IMR-90 (cell line): ENCODE data around the gene FHAD1. TPM values are rescaled to one million over a fixed set of nuclear protein-coding genes. Genes with fewer than 3 reads are reported as not detected.

Experiments
- ATAC-seq: fragments of 200-7000 bp; cut with Tn5 transposase; 2 replicates; pipeline ENCODE4 v1.9.1; 2020; ENCODE audit warnings: low read depth, mild to moderate bottlenecking, moderate library complexity
- BruUV-seq: library from RNA; stranded (reverse); fragments of 400-500 nt; replicated peaks from 2 replicates; lab custom pipeline; 2021; lab: Mats Ljungman, UMichigan
- CTCF ChIA-PET: fragments of 300-600 bp; formaldehyde crosslinking; extraction: SDS; loops from one replicate; lab custom pipeline; 2021; ENCODE audit warnings: antibody characterized with exemption; lab: Yijun Ruan, JAX
- POLR2A ChIA-PET: fragments of 300-600 bp; sonication (Branson Sonifier 250); formaldehyde crosslinking; loops from one replicate; lab custom pipeline; 2022; ENCODE audit warnings: antibody characterized with exemption; ENCODE audit not compliant: unreplicated experiment; lab: Charles Lee
- DNase-seq: peaks from one replicate; pipeline ENCODE4 v3.0.0; 2013
- H2AFZ ChIP-seq: replicated peaks from 2 replicates; pipeline ENCODE3; 2013; ENCODE audit warnings: low read length, mild to moderate bottlenecking; ENCODE audit not compliant: poor library complexity
- H2AK5ac ChIP-seq: 2 replicates; pipeline ENCODE4 v1.6.1; 2013; ENCODE audit warnings: low read depth, low read length, inconsistent platforms
- H2AK9ac ChIP-seq: replicated peaks from 2 replicates; pipeline ENCODE3; 2013; ENCODE audit warnings: mild to moderate bottlenecking, low read depth, low read length, moderate library complexity; ENCODE audit not compliant: poor library complexity
- H2BK120ac ChIP-seq: 2 replicates; pipeline ENCODE4 v1.6.1; 2013; ENCODE audit warnings: low read depth, low read length, inconsistent platforms
- H2BK15ac ChIP-seq: 3 replicates; pipeline ENCODE4 v1.6.1; 2013; ENCODE audit warnings: low read depth, low read length, inconsistent platforms
- H2BK20ac ChIP-seq: 2 replicates; pipeline ENCODE4 v1.6.1; 2013; ENCODE audit warnings: low read depth, mild to moderate bottlenecking, inconsistent platforms, low read length, moderate library complexity
- H2BK5ac ChIP-seq: 2 replicates; pipeline ENCODE4 v1.6.1; 2013; ENCODE audit warnings: mild to moderate bottlenecking, low read depth, low read length, inconsistent platforms; ENCODE audit not compliant: poor library complexity, severe bottlenecking
- H3K14ac ChIP-seq: replicated peaks from 2 replicates; pipeline ENCODE4 v1.6.1; 2013; ENCODE audit warnings: low read depth, low read length, inconsistent platforms
- H3K18ac ChIP-seq: 2 replicates; pipeline ENCODE4 v1.6.1; 2013; ENCODE audit warnings: low read depth, low read length, control low read depth
- H3K23ac ChIP-seq: 2 replicates; pipeline ENCODE4 v1.6.1; 2013; ENCODE audit warnings: low read depth, low read length, inconsistent platforms
- H3K27ac ChIP-seq: 2 replicates; pipeline ENCODE4 v1.5.1; 2013; ENCODE audit warnings: mild to moderate bottlenecking, control low read depth, low read length; ENCODE audit not compliant: insufficient read depth
- H3K27me3 ChIP-seq: 2 replicates; pipeline ENCODE4 v1.6.1; 2013; ENCODE audit warnings: low read length; ENCODE audit not compliant: control insufficient read depth, insufficient read depth
- H3K36me3 ChIP-seq: 2 replicates; pipeline ENCODE4 v1.6.1; 2013; ENCODE audit warnings: low read length, mixed read lengths; ENCODE audit not compliant: control insufficient read depth, insufficient read depth
- H3K4ac ChIP-seq: 2 replicates; pipeline ENCODE4 v1.6.1; 2013; ENCODE audit warnings: low read depth, low read length, inconsistent platforms
- H3K4me1 ChIP-seq: 2 replicates; pipeline ENCODE4 v1.6.1; 2013; ENCODE audit warnings: low read length, mixed read lengths; ENCODE audit not compliant: control insufficient read depth, insufficient read depth
- H3K4me2 ChIP-seq: 2 replicates; pipeline ENCODE4 v1.6.1; 2013; ENCODE audit warnings: low read depth, mild to moderate bottlenecking, control low read depth, low read length, moderate library complexity
- H3K4me3 ChIP-seq: 2 replicates; pipeline ENCODE4 v1.5.1; 2013; ENCODE audit warnings: low read depth, mild to moderate bottlenecking, control low read depth, low read length, moderate library complexity; ENCODE audit not compliant: insufficient read depth
- H3K56ac ChIP-seq: 2 replicates; pipeline ENCODE4 v1.6.1; 2013; ENCODE audit warnings: low read length, inconsistent platforms; ENCODE audit not compliant: insufficient read depth; ENCODE audit errors: extremely low read depth
- H3K79me1 ChIP-seq, 2 experiments: 2 replicates each; pipeline ENCODE4 v1.6.1; 2013; ENCODE audit warnings: low read length in 2 of 2, inconsistent platforms in 1 of 2, low read depth in 1 of 2
- H3K9ac ChIP-seq: 2 replicates; pipeline ENCODE4 v1.6.1; 2013; ENCODE audit warnings: low read depth, low read length, control low read depth
- H3K9me1 ChIP-seq: 2 replicates; pipeline ENCODE4 v1.6.1; 2013; ENCODE audit warnings: low read length, inconsistent platforms; ENCODE audit not compliant: insufficient read depth
- H3K9me3 ChIP-seq: 2 replicates; pipeline ENCODE4 v1.6.1; 2013; ENCODE audit warnings: low read length; ENCODE audit not compliant: control insufficient read depth, insufficient read depth
- H4K20me1 ChIP-seq: 2 replicates; pipeline ENCODE4 v1.6.1; 2013; ENCODE audit warnings: low read length, inconsistent platforms; ENCODE audit not compliant: insufficient read depth
- H4K5ac ChIP-seq: 2 replicates; pipeline ENCODE4 v1.6.1; 2013; ENCODE audit warnings: mild to moderate bottlenecking, low read depth, low read length, control low read depth
- H4K8ac ChIP-seq, 2 experiments: 2 replicates each; pipeline ENCODE4 v1.6.1; 2013; ENCODE audit warnings: low read depth in 2 of 2, low read length in 2 of 2, control low read depth in 1 of 2, inconsistent platforms in 1 of 2
- H4K91ac ChIP-seq: 2 replicates; pipeline ENCODE4 v1.6.1; 2013; ENCODE audit warnings: low read depth, low read length, inconsistent platforms; ENCODE audit not compliant: insufficient read depth
- BHLHE40 ChIP-seq: fragments of 150-350 bp; IDR thresholded peaks from 2 replicates; pipeline ENCODE4 v1.6.1; 2016; ENCODE audit warnings: mild to moderate bottlenecking, low read depth, low read length
- CEBPB ChIP-seq: IDR thresholded peaks from 2 replicates; pipeline ENCODE4 v1.6.1; 2012; ENCODE audit warnings: low read depth, low read length, improper control_type of control experiment
- CHD1 ChIP-seq: IDR thresholded peaks from 2 replicates; pipeline ENCODE4 v1.6.1; 2012; ENCODE audit warnings: low read depth, low read length, improper control_type of control experiment
- FOS ChIP-seq: fragments of 150-350 bp; IDR thresholded peaks from 2 replicates; pipeline ENCODE4 v1.6.1; 2016; ENCODE audit warnings: low read depth, low read length
- MAFK ChIP-seq: IDR thresholded peaks from 2 replicates; pipeline ENCODE4 v1.6.1; 2012; ENCODE audit warnings: low read depth, low read length, improper control_type of control experiment
- MAZ ChIP-seq: IDR thresholded peaks from 2 replicates; pipeline ENCODE4 v1.6.1; 2012; ENCODE audit warnings: low read depth, mild to moderate bottlenecking, low read length, improper control_type of control experiment, moderate library complexity, borderline replicate concordance
- MXI1 ChIP-seq: IDR thresholded peaks from 2 replicates; pipeline ENCODE4 v1.6.1; 2012; ENCODE audit warnings: low read depth, mild to moderate bottlenecking, low read length, moderate library complexity, borderline replicate concordance
- NFE2L2 ChIP-seq: fragments of 150-350 bp; IDR thresholded peaks from 2 replicates; pipeline ENCODE4 v1.6.1; 2016; ENCODE audit warnings: low read depth, mild to moderate bottlenecking, low read length
- POLR2A ChIP-seq: IDR thresholded peaks from 2 replicates; pipeline ENCODE4 v1.6.1; 2012; ENCODE audit warnings: mild to moderate bottlenecking, low read depth, low read length
- RAD21 ChIP-seq: IDR thresholded peaks from 2 replicates; pipeline ENCODE4 v1.6.1; 2012; ENCODE audit warnings: low read length, improper control_type of control experiment
- RCOR1 ChIP-seq: IDR thresholded peaks from 2 replicates; pipeline ENCODE4 v1.6.1; 2012; ENCODE audit warnings: mild to moderate bottlenecking, low read length, improper control_type of control experiment; ENCODE audit not compliant: insufficient replicate concordance
- RFX5 ChIP-seq: IDR thresholded peaks from 2 replicates; pipeline ENCODE4 v1.8.0; 2012; ENCODE audit warnings: low read depth, mild to moderate bottlenecking, low read length, moderate library complexity
- SMC3 ChIP-seq: fragments of 150-350 bp; IDR thresholded peaks from 2 replicates; pipeline ENCODE4 v1.6.1; 2016; ENCODE audit warnings: low read depth, mild to moderate bottlenecking, antibody characterized with exemption, low read length, moderate library complexity
- WGBS, 2 experiments: methylation state at CpG; one replicate each; pipeline versions ENCODE4 v1.1.5 to v1.1.7; 2013; ENCODE audit warnings: missing lambda C conversion rate in 2 of 2; ENCODE audit not compliant: insufficient read length in 1 of 2; ENCODE audit errors: extremely low coverage in 2 of 2; 5-methylcytosine and 5-hydroxymethylcytosine counted together
- dilution Hi-C: fragments of 300-500 bp; cut with HindIII; formaldehyde crosslinking; loops from one replicate; pipeline ENCODE4 v1.14.3; 2018; ENCODE audit warnings: low sequenced_read_pairs; ENCODE audit not compliant: unreplicated experiment
- in situ Hi-C: fragments of 300-500 bp; cut with MboI; formaldehyde crosslinking; loops from 3 replicates; pipeline ENCODE4 v1.14.3; 2019; ENCODE audit warnings: low sequenced_read_pairs, inconsistent platforms, mixed read lengths
- intact Hi-C: fragments of 100-400 bp; cut with micrococcal nuclease; formaldehyde crosslinking; loops from 2 replicates; pipeline ENCODE4 v1.10.0; 2022
- polyA plus RNA-seq, 3 experiments: library from polyadenylated mRNA; depleted of rRNA; stranded (reverse); fragments of >200 nt; gene quantifications; 2 replicates each; pipeline ENCODE4 v1.2.3, GENCODE V29; 2012; ENCODE audit warnings: low replicate concordance in 1 of 3
- total RNA-seq: library from RNA; depleted of rRNA; stranded (reverse); fragments of >200 nt; gene quantifications from 2 replicates; pipeline ENCODE4 v1.2.3, GENCODE V29; 2012
- TF ChIP-seq, protein P1 (sequence below): fragments of 150-350 bp; IDR thresholded peaks from 2 replicates; pipeline ENCODE4 v1.6.1; 2016; ENCODE audit warnings: low read depth, mild to moderate bottlenecking, low read length, moderate library complexity, borderline replicate concordance
- TF ChIP-seq, protein P2 (sequence below): conservative IDR thresholded peaks from 2 replicates; pipeline ENCODE4 v1.5.1; 2012; ENCODE audit warnings: mild to moderate bottlenecking, low read depth, low read length, improper control_type of control experiment
- TF ChIP-seq, protein P3 (sequence below): fragments of 150-350 bp; IDR thresholded peaks from 2 replicates; pipeline ENCODE4 v1.6.1; 2017; ENCODE audit warnings: mild to moderate bottlenecking, antibody characterized with exemption, low read length, low read depth

Gene FHAD1
- total and polyA plus RNA-seq, 2 of the 4 experiments (the other 2 are of a cell fraction), result not detected

DNA sequence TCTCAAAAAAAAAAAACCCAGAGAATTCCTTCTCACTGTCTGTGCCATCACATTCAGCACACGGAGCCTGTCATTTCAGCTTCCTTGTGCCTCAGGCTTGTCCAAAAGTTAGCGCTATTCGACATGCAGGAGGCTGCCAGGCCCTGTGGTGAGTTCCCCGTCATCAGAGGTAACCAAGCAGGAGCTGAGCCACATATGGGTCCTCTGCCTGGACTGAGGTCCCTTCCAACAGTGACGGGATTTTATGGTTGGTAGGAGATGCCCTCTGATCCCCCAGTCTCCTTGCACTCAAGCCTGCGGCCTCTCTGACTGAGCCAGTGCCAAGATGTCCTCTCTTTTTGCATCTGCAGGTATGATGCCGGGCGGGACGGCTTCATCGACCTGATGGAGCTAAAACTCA lies 178.5 kb downstream of the FHAD1 start:
- no TSS peak for BruUV-seq
- Histone ChIP-seq H3K4me2 (no peak overlapping the region), H2AFZ (no peak overlapping the region), H3K27me3 (no peaks in the 10 kb centered on the region), H3K79me1 (peaks cover 8 to 53% of the 10 kb centered on the region in 2 experiments; a peak in 3 of 4 replicates), H3K36me3 (peaks cover 11% of the 10 kb centered on the region), H2AK5ac (no peak overlapping the region), H2BK20ac (no peak overlapping the region), H2BK5ac (no peak overlapping the region), H3K9ac (no peak overlapping the region), H3K4ac (no peak overlapping the region), H2AK9ac (no peak overlapping the region), H3K23ac (no peak overlapping the region), H3K4me1 (peaks cover 16% of the 10 kb centered on the region), H3K4me3 (no peak overlapping the region), H3K9me3 (no peaks in the 10 kb centered on the region), H3K14ac (no peak overlapping the region), H4K5ac (no peak overlapping the region), H4K20me1 (peaks cover 16% of the 10 kb centered on the region), H3K27ac (no peak overlapping the region), H3K18ac (no peak overlapping the region), H2BK120ac (no peak overlapping the region), H2BK15ac (no peak overlapping the region), H4K8ac (no peak overlapping the region), H4K91ac (no peak overlapping the region), H3K9me1 (peaks cover 12% of the 10 kb centered on the region), H3K56ac (no peak overlapping the region)
- DNase-seq (no peak), ATAC-seq (no peak)
- in situ Hi-C loops (loop anchor here (5.0 to 10.0 kb wide), 2 partner anchors 98 to 271 kb away; partner anchors contain the start of gene TMEM51), dilution Hi-C loops (no loop called here), intact Hi-C loops (no loop called here)
- TF ChIP-seq, protein P1, sequence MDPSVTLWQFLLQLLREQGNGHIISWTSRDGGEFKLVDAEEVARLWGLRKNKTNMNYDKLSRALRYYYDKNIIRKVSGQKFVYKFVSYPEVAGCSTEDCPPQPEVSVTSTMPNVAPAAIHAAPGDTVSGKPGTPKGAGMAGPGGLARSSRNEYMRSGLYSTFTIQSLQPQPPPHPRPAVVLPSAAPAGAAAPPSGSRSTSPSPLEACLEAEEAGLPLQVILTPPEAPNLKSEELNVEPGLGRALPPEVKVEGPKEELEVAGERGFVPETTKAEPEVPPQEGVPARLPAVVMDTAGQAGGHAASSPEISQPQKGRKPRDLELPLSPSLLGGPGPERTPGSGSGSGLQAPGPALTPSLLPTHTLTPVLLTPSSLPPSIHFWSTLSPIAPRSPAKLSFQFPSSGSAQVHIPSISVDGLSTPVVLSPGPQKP, result no peak
- no peak for TF ChIP-seq RFX5
- TF ChIP-seq FOS, result no peak
- TF ChIP-seq RAD21, result no peak
- no peak for TF ChIP-seq POLR2A
- TF ChIP-seq MAFK, result no peak
- no peak for TF ChIP-seq CHD1
- TF ChIP-seq, protein P2, sequence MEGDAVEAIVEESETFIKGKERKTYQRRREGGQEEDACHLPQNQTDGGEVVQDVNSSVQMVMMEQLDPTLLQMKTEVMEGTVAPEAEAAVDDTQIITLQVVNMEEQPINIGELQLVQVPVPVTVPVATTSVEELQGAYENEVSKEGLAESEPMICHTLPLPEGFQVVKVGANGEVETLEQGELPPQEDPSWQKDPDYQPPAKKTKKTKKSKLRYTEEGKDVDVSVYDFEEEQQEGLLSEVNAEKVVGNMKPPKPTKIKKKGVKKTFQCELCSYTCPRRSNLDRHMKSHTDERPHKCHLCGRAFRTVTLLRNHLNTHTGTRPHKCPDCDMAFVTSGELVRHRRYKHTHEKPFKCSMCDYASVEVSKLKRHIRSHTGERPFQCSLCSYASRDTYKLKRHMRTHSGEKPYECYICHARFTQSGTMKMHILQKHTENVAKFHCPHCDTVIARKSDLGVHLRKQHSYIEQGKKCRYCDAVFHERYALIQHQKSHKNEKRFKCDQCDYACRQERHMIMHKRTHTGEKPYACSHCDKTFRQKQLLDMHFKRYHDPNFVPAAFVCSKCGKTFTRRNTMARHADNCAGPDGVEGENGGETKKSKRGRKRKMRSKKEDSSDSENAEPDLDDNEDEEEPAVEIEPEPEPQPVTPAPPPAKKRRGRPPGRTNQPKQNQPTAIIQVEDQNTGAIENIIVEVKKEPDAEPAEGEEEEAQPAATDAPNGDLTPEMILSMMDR, result no peak
- no peak for TF ChIP-seq SMC3
- TF ChIP-seq MAZ, result no peak
- TF ChIP-seq CEBPB, result no peak
- no peak for TF ChIP-seq RCOR1
- no peak for TF ChIP-seq MXI1
- no peak for TF ChIP-seq BHLHE40
- TF ChIP-seq, protein P3, sequence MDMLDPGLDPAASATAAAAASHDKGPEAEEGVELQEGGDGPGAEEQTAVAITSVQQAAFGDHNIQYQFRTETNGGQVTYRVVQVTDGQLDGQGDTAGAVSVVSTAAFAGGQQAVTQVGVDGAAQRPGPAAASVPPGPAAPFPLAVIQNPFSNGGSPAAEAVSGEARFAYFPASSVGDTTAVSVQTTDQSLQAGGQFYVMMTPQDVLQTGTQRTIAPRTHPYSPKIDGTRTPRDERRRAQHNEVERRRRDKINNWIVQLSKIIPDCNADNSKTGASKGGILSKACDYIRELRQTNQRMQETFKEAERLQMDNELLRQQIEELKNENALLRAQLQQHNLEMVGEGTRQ, result no peak
- no peak for TF ChIP-seq NFE2L2
- ChIA-PET CTCF (no interaction called here), POLR2A (no interaction called here)
- WGBS, 2 experiments, result no CpG with 5 or more reads among the region's 10 CpGs
